GM12878 (cell line): ENCODE measurements around the gene ALS2. TPM values are rescaled to one million over a fixed set of nuclear protein-coding genes. Genes with fewer than 3 reads are reported as not detected.

ENCODE experiments used
- ATAC-seq: fragments of 200-7000 bp; cut with Tn5 transposase; 3 replicates; pipeline ENCODE4 v1.9.1; 2020; ENCODE audit warnings: mild to moderate bottlenecking, moderate library complexity
- Bru-seq: library from RNA; stranded (reverse); fragments of 400-500 nt; gene quantifications from one replicate; lab custom pipeline; 2021; lab: Mats Ljungman, UMichigan
- BruChase-seq, 2 experiments: library from RNA; stranded (reverse); fragments of 400-500 nt; gene quantifications; one replicate each; lab custom pipeline; 2021; lab: Mats Ljungman, UMichigan
- BruUV-seq: library from RNA; stranded (reverse); fragments of 400-500 nt; replicated peaks from 2 replicates; lab custom pipeline; 2021; lab: Mats Ljungman, UMichigan
- CTCF ChIA-PET: fragments of 300-600 bp; sonication (Branson Sonifier 250); formaldehyde crosslinking; extraction: SDS; loops from one replicate; lab custom pipeline; 2021; ENCODE audit warnings: inconsistent platforms; lab: Yijun Ruan, JAX
- POLR2A ChIA-PET: fragments of 350-600 bp; formaldehyde crosslinking; extraction: SDS; loops from one replicate; lab custom pipeline; 2021; ENCODE audit warnings: inconsistent platforms; lab: Charles Lee
- RAD21 ChIA-PET: fragments of 300-600 bp; sonication (Branson Sonifier 250); formaldehyde crosslinking; loops from one replicate; lab custom pipeline; 2023; ENCODE audit warnings: antibody characterized with exemption; ENCODE audit not compliant: unreplicated experiment; lab: Charles Lee
- SMC1A ChIA-PET: fragments of 300-600 bp; sonication (Branson Sonifier 250); formaldehyde crosslinking; loops from one replicate; lab custom pipeline; 2023; ENCODE audit not compliant: unreplicated experiment, uncharacterized antibody; lab: Charles Lee
- DNase-seq: peaks from one replicate; pipeline ENCODE4 v3.0.0-alpha.2; 2011; ENCODE audit warnings: low read depth, low spot score
- FAIRE-seq: peaks from 3 replicates; lab custom pipeline; 2011; peaks lifted over from hg19 to GRCh38; lab: Jason Lieb, UNC
- H2AFZ ChIP-seq: 2 replicates; pipeline ENCODE4 v1.6.0; 2011; ENCODE audit warnings: low read depth, low read length, control low read depth; ENCODE audit not compliant: control insufficient read depth
- H3K27ac ChIP-seq: 2 replicates; pipeline ENCODE4 v1.5.1; 2011; ENCODE audit warnings: control low read depth; ENCODE audit not compliant: control insufficient read depth, insufficient read depth
- H3K27me3 ChIP-seq, 2 experiments: replicated peaks in 1 of 2; 2 replicates each; pipeline versions ENCODE4 v1.6.0 to v1.6.1; 2011; ENCODE audit warnings: low read length in 1 of 2; ENCODE audit not compliant: control insufficient read depth in 2 of 2, insufficient read depth in 2 of 2
- H3K36me3 ChIP-seq, 2 experiments: 2 replicates each; pipeline ENCODE4 v1.5.1; 2011; ENCODE audit warnings: low read length in 1 of 2; ENCODE audit not compliant: control insufficient read depth in 2 of 2, insufficient read depth in 2 of 2
- H3K4me1 ChIP-seq: 2 replicates; pipeline ENCODE4 v1.6.1; 2011; ENCODE audit warnings: mild to moderate bottlenecking, low read length, moderate library complexity, mixed read lengths; ENCODE audit not compliant: control insufficient read depth, insufficient read depth
- H3K4me2 ChIP-seq: 2 replicates; pipeline ENCODE4 v1.6.0; 2011; ENCODE audit warnings: control low read depth; ENCODE audit not compliant: control insufficient read depth, insufficient read depth
- H3K4me3 ChIP-seq: fragments of 200-600 bp; sonication (generic); 2 replicates; pipeline ENCODE4 v1.5.1; 2016
- H3K79me2 ChIP-seq: 2 replicates; pipeline ENCODE4 v1.6.0; 2011; ENCODE audit warnings: low read length; ENCODE audit not compliant: control insufficient read depth, insufficient read depth
- H3K9ac ChIP-seq: 2 replicates; pipeline ENCODE4 v1.8.0; 2011; ENCODE audit warnings: low read length, control low read depth, mixed read lengths; ENCODE audit not compliant: control insufficient read depth, insufficient read depth
- H3K9me3 ChIP-seq: replicated peaks from 3 replicates; pipeline ENCODE4 v1.5.1; 2011; ENCODE audit warnings: mild to moderate bottlenecking, low read length; ENCODE audit not compliant: control insufficient read depth, insufficient read depth
- H4K20me1 ChIP-seq: 2 replicates; pipeline ENCODE4 v1.6.0; 2011; ENCODE audit not compliant: control insufficient read depth, insufficient read depth
- BHLHE40 ChIP-seq, 2 experiments: fragments of 450-650 bp in 1 of 2; IDR thresholded peaks; 2 replicates each; pipeline ENCODE4 v1.6.1; 2011 to 2017; ENCODE audit warnings: low read depth in 2 of 2, borderline replicate concordance in 1 of 2, improper control_type of control experiment in 1 of 2, low read length in 1 of 2, mild to moderate bottlenecking in 1 of 2
- BMI1 ChIP-seq: fragments of 450-650 bp; IDR thresholded peaks from 2 replicates; pipeline ENCODE4 v1.6.1; 2016; ENCODE audit warnings: mild to moderate bottlenecking, moderate library complexity, borderline replicate concordance
- CHD4 ChIP-seq: fragments of 200-600 bp; sonication (generic); IDR thresholded peaks from 2 replicates; pipeline ENCODE4 v1.6.1; 2016; ENCODE audit warnings: mild to moderate bottlenecking
- ESRRA ChIP-seq: IDR thresholded peaks from 2 replicates; pipeline ENCODE4 v1.6.1; 2012; ENCODE audit warnings: mild to moderate bottlenecking, low read length, improper control_type of control experiment
- JUNB ChIP-seq: IDR thresholded peaks from 2 replicates; pipeline ENCODE4 v1.6.1; 2016; ENCODE audit warnings: antibody characterized with exemption, mild to moderate bottlenecking
- MYB ChIP-seq: fragments of 150-350 bp; IDR thresholded peaks from 2 replicates; pipeline ENCODE4 v1.6.1; 2014; ENCODE audit warnings: mild to moderate bottlenecking, low read depth, low read length, borderline replicate concordance
- POLR2A ChIP-seq: IDR thresholded peaks from 2 replicates; pipeline ENCODE4 v1.6.1; 2011; ENCODE audit warnings: low read depth, mild to moderate bottlenecking, low read length
- PRDM15 ChIP-seq: fragments of 450-650 bp; formaldehyde crosslinking; IDR thresholded peaks from 2 replicates; pipeline ENCODE4 v1.4.0; 2020; ENCODE audit warnings: mild to moderate bottlenecking, moderate library complexity
- RFX5 ChIP-seq: IDR thresholded peaks from 2 replicates; pipeline ENCODE4 v1.6.1; 2011; ENCODE audit warnings: low read depth, low read length, improper control_type of control experiment
- SPI1 ChIP-seq: IDR thresholded peaks from 2 replicates; pipeline ENCODE4 v1.6.1; 2011; ENCODE audit warnings: low read depth, mild to moderate bottlenecking, low read length, moderate library complexity, borderline replicate concordance; ENCODE audit not compliant: insufficient read depth
- SUPT20H ChIP-seq: IDR thresholded peaks from 2 replicates; pipeline ENCODE4 v1.6.1; 2011; ENCODE audit warnings: low read depth, mild to moderate bottlenecking, low read length, moderate library complexity, borderline replicate concordance; ENCODE audit not compliant: control insufficient read depth
- TCF12 ChIP-seq: IDR thresholded peaks from 2 replicates; pipeline ENCODE4 v1.6.1; 2011; ENCODE audit warnings: low read depth, mild to moderate bottlenecking, low read length
- ZNF24 ChIP-seq: fragments of 450-650 bp; IDR thresholded peaks from 2 replicates; pipeline ENCODE4 v1.6.1; 2017; ENCODE audit warnings: antibody characterized with exemption, mild to moderate bottlenecking
- WGBS: methylation state at CpG from one replicate; pipeline ENCODE4 v1.1.6; 2016; ENCODE audit warnings: low lambda C conversion rate; ENCODE audit not compliant: insufficient replicate concordance, insufficient coverage; ENCODE audit errors: missing lambda C conversion rate; 5-methylcytosine and 5-hydroxymethylcytosine counted together
- in situ Hi-C: fragments of 300-500 bp; cut with MboI; formaldehyde crosslinking; loops from 9 replicates; pipeline ENCODE4 v1.14.3; 2018; ENCODE audit warnings: mixed read lengths
- intact Hi-C: fragments of 100-400 bp; cut with micrococcal nuclease; formaldehyde crosslinking; loops from one replicate; pipeline ENCODE4 v1.14.2; 2022; ENCODE audit not compliant: unreplicated experiment
- long read RNA-seq, 2 experiments: library from polyadenylated mRNA; unstranded; transcript quantifications; one replicate each; pipeline ENCODE4 v2.0.0, GENCODE V29; 2019 to 2020
- polyA minus RNA-seq, 3 experiments: library from RNA; depleted of rRNA, polyadenylated mRNA; stranded (reverse); fragments of >200 nt; gene quantifications; 2 replicates each; pipeline ENCODE4 v1.2.3, GENCODE V29; 2011
- polyA plus RNA-seq, 11 experiments: library from polyadenylated mRNA; depleted of rRNA in 4 of 11; unstranded in 6 of 11; stranded (reverse) in 5 of 11; fragments of >200 nt; fragmentation: Nextera tagmentation in 4 of 11; fragmentation: Illumina TruSeq in 1 of 11; extraction: Ambion mirVana in 4 of 11; extraction: Trizol in 1 of 11; gene quantifications; 1 replicate in 1 of 11; 2 replicates in 10 of 11; pipeline versions ENCODE4 v1.2.1 to v1.2.3, GENCODE V29; 2011 to 2016; ENCODE audit warnings: inconsistent platforms in 2 of 11, missing spikeins in 2 of 11, low read depth in 1 of 11
- total RNA-seq, 4 experiments: library from RNA; depleted of rRNA in 3 of 4; stranded (reverse); fragments of >200 nt in 3 of 4; fragmentation: Illumina TruSeq in 1 of 4; extraction: Trizol in 1 of 4; gene quantifications; 2 replicates each; pipeline versions ENCODE4 v1.2.1 to v1.2.3, GENCODE V29; 2013 to 2021

ALS2 gene
- total RNA-seq (2013; cell fraction: nucleolus; rRNA removed): 37.9 and 42.8 TPM in 2 replicates
- total RNA-seq (2014; rRNA removed) (7.2 and 8.7 TPM in 2 replicates), total RNA-seq (2014; rRNA removed; fragmentation: Illumina TruSeq; extraction: Trizol) (9.1 TPM in 2 replicates), total RNA-seq (2021) (9.3 and 13.0 TPM in 2 replicates), polyA plus RNA-seq (2011; rRNA removed) (9.6 and 11.2 TPM in 2 replicates), polyA plus RNA-seq (2014; fragmentation: Illumina TruSeq; extraction: Trizol) (10.4 and 16.3 TPM in 2 replicates), polyA plus RNA-seq (2014; fragmentation: Nextera tagmentation; extraction: Ambion mirVana) (1 to 10 TPM; 2.4 to 4.2 TPM), polyA plus RNA-seq (2014; rRNA removed) (6.9 and 7.4 TPM in 2 replicates), polyA plus RNA-seq (2016; fragmentation: Nextera tagmentation; extraction: Ambion mirVana) (1 to 10 TPM; 6.1 to 7.9 TPM), polyA minus RNA-seq (2011; rRNA and poly(A)+ RNA removed) (14.6 and 17.5 TPM in 2 replicates), Bru-seq, nascent RNA (percentile 67 among the genes with signal in this experiment), BruChase-seq, experiment 1, labeled RNA remaining after a 6-hour chase (percentile 69 among the genes with signal in this experiment), BruChase-seq, experiment 2, labeled RNA remaining after a 2-hour chase (percentile 72 among the genes with signal in this experiment)
- 5.3 TPM for polyA plus RNA-seq (2011; ENCODE audit: low read depth)
- 6.1 TPM in 2 replicates for polyA plus RNA-seq (2011; cell fraction: cytosol; rRNA removed)
- polyA plus RNA-seq (2011; cell fraction: nucleus; rRNA removed): 9.5 and 9.9 TPM in 2 replicates
- polyA plus RNA-seq (2012): 4.9 and 5.2 TPM in 2 replicates
- polyA minus RNA-seq (2011; cell fraction: cytosol; rRNA and poly(A)+ RNA removed): 3.5 and 3.9 TPM in 2 replicates
- polyA minus RNA-seq (2011; cell fraction: nucleus; rRNA and poly(A)+ RNA removed): 8.7 and 12.2 TPM in 2 replicates
- long read RNA-seq, experiment 1, partial matches to known transcripts: 1 of 6 reads
- long read RNA-seq, experiment 1, other reads (novel, unspliced or antisense): 1 of 6 reads
- long read RNA-seq, experiment 2, transcript ALS2-206 (4 exons, 2,677 nt): major isoform, 30 of 54 reads
- long read RNA-seq, experiment 2, partial matches to known transcripts: 11 of 54 reads
- long read RNA-seq, experiment 2, other reads (novel, unspliced or antisense): 12 of 54 reads

- Histone ChIP-seq H3K27me3 (no peaks in the 10 kb centered on the region), H3K27ac (peak within 1 kb of the TSS; percentile 80), H3K9ac (peak within 1 kb of the TSS; percentile 55), H3K9me3 (no peaks in the 10 kb centered on the region), H3K4me3 (peak within 1 kb of the TSS; percentile 96), H3K79me2 (no peaks in the 10 kb centered on the region; the same call in none of the 2 replicates), H3K4me1 (no peaks in the 10 kb centered on the region), H2AFZ (peak within 1 kb of the TSS; percentile 94), H4K20me1 (no peaks in the 10 kb centered on the region), H3K4me2 (peak within 1 kb of the TSS; percentile 98), H3K36me3 (no peaks in the 10 kb centered on the region)
- RAD21 ChIA-PET: interaction anchor here (0.7 to 1.5 kb wide), 6 partner anchors 13 to 598 kb away, joined by 3 to 5 read pairs (median 4); partner anchors contain the start of genes CASP10 and TMEM237
- CTCF ChIA-PET: interaction anchor here (0.7 to 2.0 kb wide), 9 partner anchors 10 to 598 kb away, joined by 3 to 10 read pairs (median 3); partner anchors contain the start of gene CASP10
- SMC1A ChIA-PET: interaction anchor here (0.8 to 1.6 kb wide), 4 partner anchors 18 to 32 kb away, joined by 3 to 5 read pairs (median 4); no protein-coding TSS in a partner anchor
- POLR2A ChIA-PET: interaction anchor here (0.6 to 1.2 kb wide), 7 partner anchors 12 to 1068 kb away, joined by 3 to 8 read pairs (median 4); partner anchors contain the start of genes STRADB and TRAK2
- WGBS: under 1% methylated on average over 60 of the region's 60 CpGs
- intact Hi-C loops (loop anchor here (10.0 kb wide), 1 partner anchor 546 kb away; no protein-coding TSS in a partner anchor), in situ Hi-C loops (no loop called here)
- no TSS peak for BruUV-seq
- DNase-seq (peak; percentile 82), FAIRE-seq (peak; percentile 94), ATAC-seq (peak; percentile 98)
- TF ChIP-seq JUNB (no peak), SUPT20H (no peak), POLR2A (peak; percentile 92), PRDM15 (CRISPR knock-in tag) (peak; percentile 71; the same call in 1 of the 2 replicates), ESRRA (no peak), BHLHE40 (IDR thresholded peaks at IDR 0.05; ENCODE audit: borderline replicate concordance in 1 of 2, low read depth in 2 of 2, low read length in 1 of 2) (no peak), CHD4 (no peak), BMI1 (peak; percentile 91), MYB (no peak), TCF12 (peak; percentile 27; the same call in 1 of the 2 replicates), SPI1 (no peak), ZNF24 (no peak), RFX5 (peak; percentile 15; the same call in 1 of the 2 replicates)
Measured at GRCh38 chr2:201780674-201781493, at the start of gene ALS2. Gene ALS2, minus strand, starts transcription at chr2:201780933. Its CDS starts 12,048 bp downstream, at chr2:201768885.
